Heart right ventricle (tissue), 16 donors: ENCODE results near the gene DCTD. TPM values are rescaled to one million over a fixed set of nuclear protein-coding genes. Genes with fewer than 3 reads are reported as not detected.

Source experiments
- ATAC-seq, 8 donors: fragments of 200-7000 bp; cut with Tn5 transposase; one replicate each; pipeline ENCODE4 v1.9.1; 2020; ENCODE audit warnings: mild to moderate bottlenecking in 8 of 8, moderate library complexity in 8 of 8, moderate number of reproducible peaks in 1 of 8
- DNase-seq, 2 donors: peaks; one replicate each; pipeline ENCODE4 v3.0.0-alpha.2; 2020
- H3K27ac ChIP-seq, 10 donors: fragments of 200-600 bp; sonication (generic) in 2 of 10; one replicate each; pipeline versions ENCODE4 v1.5.0 to v1.8.0; 2020 to 2022; ENCODE audit warnings: mild to moderate bottlenecking in 3 of 10
- H3K27me3 ChIP-seq, 7 donors: fragments of 200-600 bp; one replicate each; pipeline ENCODE4 v1.8.0; 2021 to 2022; ENCODE audit warnings: mild to moderate bottlenecking in 2 of 7
- H3K36me3 ChIP-seq, 9 donors: fragments of 200-600 bp; sonication (generic) in 1 of 9; one replicate each; pipeline versions ENCODE4 v1.5.0 to v1.8.0; 2020 to 2022; ENCODE audit warnings: mild to moderate bottlenecking in 2 of 9
- H3K4me1 ChIP-seq, 9 donors: fragments of 200-600 bp; sonication (generic) in 1 of 9; one replicate each; pipeline versions ENCODE4 v1.5.0 to v1.8.0; 2020 to 2022; ENCODE audit warnings: mild to moderate bottlenecking in 4 of 9
- H3K4me3 ChIP-seq, 10 donors: fragments of 200-600 bp; sonication (generic) in 2 of 10; one replicate each; pipeline versions ENCODE4 v1.5.0 to v1.8.0; 2020 to 2022; ENCODE audit warnings: mild to moderate bottlenecking in 7 of 10, moderate library complexity in 2 of 10
- H3K9me3 ChIP-seq, 11 donors: fragments of 200-600 bp in 10 of 11; sonication (generic) in 2 of 11; one replicate each; pipeline versions ENCODE4 v1.5.0 to v1.8.0; 2013 to 2022; ENCODE audit warnings: mild to moderate bottlenecking in 2 of 11, control low read depth in 1 of 11, moderate library complexity in 1 of 11
- CTCF ChIP-seq, 9 donors: fragments of 200-600 bp; sonication (generic) in 2 of 9; IDR thresholded peaks; one replicate each; pipeline versions ENCODE4 v1.5.0 to v1.8.0; 2021 to 2022; ENCODE audit warnings: antibody characterized with exemption in 9 of 9, mild to moderate bottlenecking in 5 of 9, moderate library complexity in 1 of 9
- WGBS, 2 donors: extraction: QIAGEN DNeasy Blood & Tissue Kit; methylation state at CpG; one replicate each; pipeline ENCODE4 v1.1.7; 2013; ENCODE audit warnings: inconsistent platforms in 1 of 2; 5-methylcytosine and 5-hydroxymethylcytosine counted together
- intact Hi-C, 10 donors: fragments of 100-400 bp; cut with DNase I; formaldehyde crosslinking; loops; one replicate each; pipeline versions ENCODE4 v1.11.1 to v1.14.2; 2022
- polyA plus RNA-seq, 2 donors: library from polyadenylated mRNA; stranded (reverse); fragments of 200-250 nt; gene quantifications; one replicate each; pipeline ENCODE4 v1.2.3, GENCODE V29; 2013
- total RNA-seq, 10 donors: library from RNA; stranded (reverse); fragmentation: NEBNext Ultra II Directional in 3 of 10; extraction: Animal tissue kit (Norgen Biotek cat#: 25700) in 3 of 10; gene quantifications; one replicate each; pipeline versions ENCODE4 v1.2.1 to v1.2.4, GENCODE V29; 2021 to 2023
- donor health status: Arrhythmogenic right ventricular cardiomyopathy.
- donor health status: ischemic (EF 13 %, LVEDD 7.1; RV severe dilation, severe dysfunction).
- donor health status: healthy with polysubstance abuse.
- donor health status: DM: no; HTN: yes; CAD: no.
- donor health status: DM: no; HTN: no; CAD: no.
- donor health status: ischemic (EF 25% LVEDD 6.9; RV normal size, moderate dysfunction).
- donor health status: ischemic (EF 25% LVEDD 5.7; RV mildly dilated, moderate dysfunction).
- donor health status: healthy.
- donor health status: DM: yes; HTN: yes; CAD: no.
- donor health status: Ischemic cardiomyopathy.
- donor health status: ischemic (EF 35%, LVEDD 5.7; RV mildly dilated, moderate dysfunction).
- donor health status: nonischemic (EF 11% LVEDD 7.7; RV severe dilation, severe dysfunction).
- donor health status: DM: yes; HTN: yes; CAD: no.
- donor health status: PGD.
- donor health status: ischemic (EF 29% LVEDD 5.4; RV normal size, mild dysfunction).
- donor health status: nonischemic (EF 23%, LVEDD 6.1; RV moderate dilation, normal function).

DCTD gene
- total and polyA plus RNA-seq, 12 donors, result 16.8 to 53.1 (median 38.5) TPM

DNA sequence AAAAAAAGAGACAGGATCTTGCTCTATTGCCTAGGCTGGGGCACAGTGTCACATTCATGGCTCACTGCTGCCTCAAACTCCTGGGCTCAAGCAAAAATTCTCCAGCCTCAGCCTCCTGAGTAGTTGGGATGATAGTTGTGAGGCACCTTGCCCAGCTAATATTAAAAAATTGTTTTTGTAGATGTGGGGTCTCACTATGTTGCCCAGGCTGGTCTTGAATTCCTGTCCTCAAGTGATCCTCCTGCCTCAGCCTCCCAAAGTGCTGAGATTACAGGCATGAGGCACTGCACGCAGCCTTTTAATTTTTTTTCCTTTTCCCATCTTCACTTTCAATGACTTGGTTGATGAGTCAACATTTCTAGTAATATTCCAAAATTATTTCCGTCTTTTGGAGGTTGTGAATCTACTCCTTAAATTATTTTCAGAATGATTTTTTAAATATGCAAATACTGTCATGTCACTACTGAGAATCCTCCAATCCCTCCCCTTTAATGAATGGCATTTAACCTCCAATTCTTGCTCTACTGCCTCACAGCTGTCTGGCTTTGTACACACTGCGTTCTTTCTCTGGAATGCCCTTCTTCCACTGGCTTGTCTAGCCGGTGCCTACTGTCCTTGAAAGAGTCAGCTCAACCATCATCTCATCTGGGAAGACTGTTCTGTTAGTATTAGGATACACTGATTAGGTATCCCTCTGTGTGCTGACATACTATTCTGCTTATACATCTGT lies 27.5 kb upstream of the DCTD start:
- Histone ChIP-seq H3K36me3 (no peaks in the 10 kb centered on the region), H3K9me3 (no peaks in the 10 kb centered on the region), H3K4me3 (no peak overlapping the region), H3K27ac (no peak overlapping the region), H3K4me1 (no peaks in the 10 kb centered on the region), H3K27me3 (peaks cover 0 to 5% (median 3%) of the 10 kb centered on the region in 7 donors)
- WGBS, 2 donors, result 79 to 81% methylated on average over 4 of the region's 4 CpGs
- intact Hi-C loops, result loop anchor here in 2 of 10 donors (5.0 to 10.0 kb wide), 2 partner anchors 110 to 323 kb away; no protein-coding TSS in a partner anchor
- no peak for TF ChIP-seq CTCF (IDR thresholded peaks at IDR 0.05)
- ATAC-seq (no peak), DNase-seq (no peak)

DNA sequence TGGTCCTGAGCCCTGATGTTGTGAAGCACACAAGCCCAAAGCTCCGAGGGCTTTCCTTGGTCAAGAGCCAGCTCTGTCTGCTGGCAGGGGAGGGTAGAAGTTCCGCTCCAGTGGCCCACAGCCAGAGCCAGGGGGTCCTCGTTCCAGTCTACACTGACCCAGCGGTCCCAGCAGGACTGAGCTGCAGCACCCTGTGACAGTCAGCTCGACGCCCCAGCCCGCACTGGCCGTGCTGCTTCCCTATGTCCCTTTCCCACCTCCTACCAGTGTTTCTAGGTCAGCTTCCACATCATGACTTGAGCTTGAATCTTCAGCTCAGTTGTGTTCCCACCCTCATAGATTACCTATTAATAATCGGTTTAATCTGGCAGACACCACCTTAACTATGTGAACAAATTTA lies 22.5 kb upstream of the DCTD start:
- Histone ChIP-seq H3K27me3 (peaks cover 0 to 5% (median 3%) of the 10 kb centered on the region in 7 donors), H3K27ac (no peak overlapping the region), H3K36me3 (no peaks in the 10 kb centered on the region), H3K9me3 (no peaks in the 10 kb centered on the region), H3K4me1 (peaks cover 0 to 6% (median 0%) of the 10 kb centered on the region in 9 donors), H3K4me3 (no peak overlapping the region)
- ATAC-seq, result peak in 1 of 8 donors; percentile 13
- TF ChIP-seq CTCF (IDR thresholded peaks at IDR 0.05), result no peak
- intact Hi-C loops, result loop anchor here (2.0 to 10.0 kb wide), 11 partner anchors 115 to 468 kb away; no protein-coding TSS in a partner anchor
- WGBS, 2 donors, result 89 to 90% methylated on average over 9 of the region's 9 CpGs
- no peak for DNase-seq

DNA sequence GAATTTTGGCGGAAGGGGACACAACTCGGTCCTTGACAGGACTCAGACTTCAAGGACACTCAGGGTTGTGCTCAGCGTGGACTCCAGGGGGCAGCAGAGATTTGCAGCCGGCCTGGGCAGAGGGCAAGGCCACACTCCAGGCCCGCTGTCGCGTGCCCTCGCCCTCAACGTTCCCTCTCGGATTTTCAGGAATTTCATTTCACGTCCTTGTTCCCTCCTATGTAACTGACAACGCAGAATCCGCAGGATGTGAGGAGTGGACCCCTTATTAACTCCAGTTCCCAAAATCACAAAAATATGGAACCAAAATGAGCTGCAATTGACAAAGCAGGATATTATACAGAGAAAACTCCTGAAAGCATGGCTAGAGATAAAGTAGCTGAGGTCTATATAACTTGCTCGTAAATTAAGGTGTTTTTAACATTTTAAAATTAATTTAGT lies 21.0 kb upstream of the DCTD start:
- ATAC-seq, result peak; percentile 92 to 98 (median 96)
- H3K4me3 ChIP-seq, result no peak overlapping the region
- peak; percentile 71 to 77 for DNase-seq
- intact Hi-C loops, result loop anchor here (1.0 to 10.0 kb wide), 11 partner anchors 134 to 469 kb away; no protein-coding TSS in a partner anchor
- H3K9me3 ChIP-seq, result no peaks in the 10 kb centered on the region
- H3K36me3 ChIP-seq, result no peaks in the 10 kb centered on the region
- H3K4me1 ChIP-seq, result peaks cover 0 to 6% (median 0%) of the 10 kb centered on the region in 9 donors
- H3K27ac ChIP-seq, result no peak overlapping the region
- peaks cover 0 to 5% (median 3%) of the 10 kb centered on the region in 7 donors for H3K27me3 ChIP-seq
- peak; percentile 79 to 97 (median 94) for TF ChIP-seq CTCF (IDR thresholded peaks at IDR 0.05)
- 13 to 23% methylated on average over 14 of the region's 14 CpGs for WGBS, 2 donors

GRCh38 chr4:182937268-182938204 lies 20.4 kb upstream of the DCTD start:
- DNase-seq (no peak), ATAC-seq (no peak)
- TF ChIP-seq CTCF (IDR thresholded peaks at IDR 0.05), result no peak
- peaks cover 0 to 6% (median 0%) of the 10 kb centered on the region in 9 donors for H3K4me1 ChIP-seq
- no peak overlapping the region for H3K4me3 ChIP-seq
- H3K27ac ChIP-seq, result no peak overlapping the region
- H3K27me3 ChIP-seq, result peaks cover 0 to 4% (median 0%) of the 10 kb centered on the region in 7 donors
- WGBS, 2 donors, result 71 to 73% methylated on average over 5 of the region's 5 CpGs
- intact Hi-C loops, result loop anchor here (1.0 to 10.0 kb wide), 11 partner anchors 135 to 470 kb away; no protein-coding TSS in a partner anchor
- no peaks in the 10 kb centered on the region for H3K9me3 ChIP-seq
- no peaks in the 10 kb centered on the region for H3K36me3 ChIP-seq
